Measurements from ENCODE around the gene IGSF21. TPM values are rescaled to one million over a fixed set of nuclear protein-coding genes. Genes with fewer than 3 reads are reported as not detected.

The IGSF21 gene
- total RNA-seq, 1 donor from 2014 or later = 0.35 TPM

DNA sequence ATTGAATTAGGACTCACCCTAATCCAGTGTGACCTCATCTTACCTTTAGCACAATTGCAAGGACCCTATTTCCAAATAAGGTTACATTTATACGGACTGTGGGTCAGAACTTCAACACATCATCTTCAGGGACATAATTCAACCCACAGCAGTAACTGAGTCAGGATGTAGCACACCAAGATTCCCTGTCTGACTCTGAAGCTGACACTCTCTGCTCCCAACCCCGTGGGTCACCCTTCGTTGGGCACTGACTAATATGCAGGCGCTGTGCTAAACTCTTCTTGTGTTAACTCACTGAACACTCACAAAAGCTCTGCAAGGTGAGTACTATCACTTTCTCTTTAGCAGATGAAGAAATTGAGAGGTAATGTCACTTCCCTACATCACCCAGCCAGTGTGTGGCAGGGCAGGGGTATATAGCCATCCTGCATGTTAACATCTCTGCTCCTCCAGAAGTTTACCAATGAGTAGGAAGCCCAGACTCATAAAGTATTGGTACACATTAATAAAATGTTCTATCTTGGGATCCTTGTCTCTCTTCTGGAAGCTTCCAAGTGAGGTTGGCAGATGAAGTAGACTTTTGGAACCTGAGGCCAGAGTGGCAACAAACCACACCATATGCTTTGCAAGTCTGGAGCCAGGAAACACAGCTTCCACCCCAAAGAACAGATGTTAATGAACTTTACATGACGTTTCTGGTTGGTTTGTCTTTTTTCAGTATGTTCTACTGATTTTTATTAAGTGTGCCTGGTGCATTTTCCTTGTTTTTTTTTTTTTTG, 233.9 kb downstream of the IGSF21 start:
- no peaks in the 10 kb centered on the region for H3K36me3 Mint-ChIP-seq (ENCODE audit: low read depth)
- TF ChIP-seq, protein P1, sequence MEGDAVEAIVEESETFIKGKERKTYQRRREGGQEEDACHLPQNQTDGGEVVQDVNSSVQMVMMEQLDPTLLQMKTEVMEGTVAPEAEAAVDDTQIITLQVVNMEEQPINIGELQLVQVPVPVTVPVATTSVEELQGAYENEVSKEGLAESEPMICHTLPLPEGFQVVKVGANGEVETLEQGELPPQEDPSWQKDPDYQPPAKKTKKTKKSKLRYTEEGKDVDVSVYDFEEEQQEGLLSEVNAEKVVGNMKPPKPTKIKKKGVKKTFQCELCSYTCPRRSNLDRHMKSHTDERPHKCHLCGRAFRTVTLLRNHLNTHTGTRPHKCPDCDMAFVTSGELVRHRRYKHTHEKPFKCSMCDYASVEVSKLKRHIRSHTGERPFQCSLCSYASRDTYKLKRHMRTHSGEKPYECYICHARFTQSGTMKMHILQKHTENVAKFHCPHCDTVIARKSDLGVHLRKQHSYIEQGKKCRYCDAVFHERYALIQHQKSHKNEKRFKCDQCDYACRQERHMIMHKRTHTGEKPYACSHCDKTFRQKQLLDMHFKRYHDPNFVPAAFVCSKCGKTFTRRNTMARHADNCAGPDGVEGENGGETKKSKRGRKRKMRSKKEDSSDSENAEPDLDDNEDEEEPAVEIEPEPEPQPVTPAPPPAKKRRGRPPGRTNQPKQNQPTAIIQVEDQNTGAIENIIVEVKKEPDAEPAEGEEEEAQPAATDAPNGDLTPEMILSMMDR (conservative IDR thresholded peaks at IDR 0.05) = no peak
- H3K9me3 Mint-ChIP-seq = peaks cover 3% of the 10 kb centered on the region
- no peaks in the 10 kb centered on the region for H3K4me1 Mint-ChIP-seq
- H3K4me3 Mint-ChIP-seq = no peak overlapping the region
- H3K27me3 Mint-ChIP-seq (ENCODE audit: low read depth) = peaks cover 26% of the 10 kb centered on the region
- no peak for DNase-seq (ENCODE audit: low read depth, low spot score)
- H3K27ac Mint-ChIP-seq (ENCODE audit: unreplicated experiment) = no peak overlapping the region

DNA sequence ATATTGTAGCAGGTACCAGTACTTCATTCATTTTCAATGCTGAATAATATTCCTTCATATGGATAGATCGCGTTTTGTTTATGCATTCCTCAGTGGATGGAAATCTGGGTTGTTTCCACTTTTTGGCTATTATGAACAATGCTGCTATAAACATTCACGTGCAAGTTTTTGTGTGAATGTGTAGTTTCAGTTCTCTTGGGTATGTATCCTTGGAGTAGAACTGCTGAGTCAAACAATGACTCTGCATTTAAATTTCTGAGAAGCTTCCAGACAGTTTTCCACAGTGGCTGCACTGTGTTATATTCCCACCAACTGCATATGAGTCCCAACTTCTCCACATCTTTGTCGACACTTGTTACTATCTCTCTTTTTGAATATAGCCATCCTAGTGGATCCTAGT, 235.1 kb downstream of the IGSF21 start:
- Mint-ChIP-seq H3K9me3 (peaks cover 3% of the 10 kb centered on the region), H3K27me3 (ENCODE audit: low read depth) (peaks cover 26% of the 10 kb centered on the region), H3K27ac (ENCODE audit: unreplicated experiment) (no peak overlapping the region), H3K36me3 (ENCODE audit: low read depth) (no peaks in the 10 kb centered on the region), H3K4me1 (no peaks in the 10 kb centered on the region), H3K4me3 (no peak overlapping the region)
- no peak for DNase-seq (ENCODE audit: low read depth, low spot score)
- TF ChIP-seq, protein P1 (conservative IDR thresholded peaks at IDR 0.05) = no peak

DNA sequence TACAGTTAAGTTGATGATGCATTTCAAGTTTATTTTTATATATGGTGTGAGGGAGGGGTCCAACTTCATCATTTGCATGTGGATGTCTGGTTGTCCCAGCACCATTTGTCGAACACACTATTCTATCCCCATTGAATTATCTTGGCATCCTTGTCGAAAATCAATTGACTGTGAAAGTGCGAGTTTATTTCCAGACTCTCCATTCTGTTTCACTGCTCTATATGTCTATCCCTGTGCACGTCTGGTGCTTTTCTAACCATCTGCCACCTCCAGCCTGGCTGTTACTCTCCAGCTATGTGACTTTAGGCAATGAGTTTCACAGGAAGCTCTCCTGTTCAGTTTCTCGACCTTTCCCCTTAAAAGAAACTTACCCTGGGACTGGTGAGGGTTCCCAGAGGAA, 236.0 kb downstream of the IGSF21 start:
- DNase-seq (ENCODE audit: low read depth, low spot score) = no peak
- H3K4me1 Mint-ChIP-seq = no peaks in the 10 kb centered on the region
- peaks cover 3% of the 10 kb centered on the region for H3K9me3 Mint-ChIP-seq
- H3K36me3 Mint-ChIP-seq (ENCODE audit: low read depth) = no peaks in the 10 kb centered on the region
- peaks cover 26% of the 10 kb centered on the region for H3K27me3 Mint-ChIP-seq (ENCODE audit: low read depth)
- no peak overlapping the region for H3K27ac Mint-ChIP-seq (ENCODE audit: unreplicated experiment)
- TF ChIP-seq, protein P1 (conservative IDR thresholded peaks at IDR 0.05) = no peak
- H3K4me3 Mint-ChIP-seq = no peak overlapping the region

DNA sequence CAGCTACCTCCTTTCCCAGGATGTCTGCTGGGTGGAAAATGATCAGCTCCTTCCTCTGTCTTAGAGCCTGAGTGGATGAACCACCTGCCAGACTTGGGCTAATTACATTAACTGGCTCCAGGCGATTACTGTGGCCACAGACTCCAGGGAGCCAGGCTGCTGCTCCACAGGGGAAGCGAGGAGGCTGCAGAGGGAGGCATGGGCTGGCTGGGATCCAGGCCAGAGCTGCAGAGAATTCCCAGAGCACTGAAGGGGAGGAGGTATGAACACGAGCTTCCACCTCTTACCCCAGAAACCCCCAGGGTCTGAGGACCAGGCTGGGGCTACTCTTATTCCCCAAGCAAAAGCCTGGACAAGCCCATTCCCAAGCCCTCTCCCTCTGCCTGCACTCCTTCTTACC, 237.2 kb downstream of the IGSF21 start:
- no peak overlapping the region for H3K27ac Mint-ChIP-seq (ENCODE audit: unreplicated experiment)
- peaks cover 26% of the 10 kb centered on the region for H3K27me3 Mint-ChIP-seq (ENCODE audit: low read depth)
- no peaks in the 10 kb centered on the region for H3K4me1 Mint-ChIP-seq
- TF ChIP-seq, protein P1 (conservative IDR thresholded peaks at IDR 0.05) = no peak
- no peak overlapping the region for H3K4me3 Mint-ChIP-seq
- H3K9me3 Mint-ChIP-seq = peaks cover 3% of the 10 kb centered on the region
- H3K36me3 Mint-ChIP-seq (ENCODE audit: low read depth) = no peaks in the 10 kb centered on the region
- DNase-seq (ENCODE audit: low read depth, low spot score) = no peak

DNA sequence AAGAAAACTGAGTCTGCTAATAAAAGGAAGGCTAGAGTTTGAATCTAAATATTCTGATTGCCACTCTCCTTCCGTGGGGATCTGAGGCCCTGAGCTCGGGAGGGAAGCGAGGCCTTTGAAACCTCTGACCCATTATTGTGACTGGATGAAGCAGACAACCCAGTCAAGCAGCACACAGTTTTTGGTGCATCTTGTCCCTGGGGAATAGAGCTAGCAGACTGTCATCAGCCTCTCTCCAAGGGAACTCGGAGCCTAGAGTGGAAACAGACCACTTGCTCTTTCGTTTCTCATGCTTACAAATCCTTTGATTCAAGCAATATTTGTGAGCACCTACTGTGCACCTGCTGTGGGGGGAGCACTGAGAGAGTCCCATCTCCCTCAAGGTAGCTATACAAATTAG, 240.0 kb downstream of the IGSF21 start:
- Mint-ChIP-seq H3K9me3 (peaks cover under 1% of the 10 kb centered on the region), H3K27me3 (ENCODE audit: low read depth) (peaks cover 14% of the 10 kb centered on the region), H3K36me3 (ENCODE audit: low read depth) (no peaks in the 10 kb centered on the region), H3K4me1 (no peaks in the 10 kb centered on the region), H3K27ac (ENCODE audit: unreplicated experiment) (peak overlapping the region; percentile 57), H3K4me3 (no peak overlapping the region)
- no peak for DNase-seq (ENCODE audit: low read depth, low spot score)
- TF ChIP-seq, protein P1 (conservative IDR thresholded peaks at IDR 0.05) = no peak
